ENCODE measurements around the gene TTR.

Gene TTR

DNA sequence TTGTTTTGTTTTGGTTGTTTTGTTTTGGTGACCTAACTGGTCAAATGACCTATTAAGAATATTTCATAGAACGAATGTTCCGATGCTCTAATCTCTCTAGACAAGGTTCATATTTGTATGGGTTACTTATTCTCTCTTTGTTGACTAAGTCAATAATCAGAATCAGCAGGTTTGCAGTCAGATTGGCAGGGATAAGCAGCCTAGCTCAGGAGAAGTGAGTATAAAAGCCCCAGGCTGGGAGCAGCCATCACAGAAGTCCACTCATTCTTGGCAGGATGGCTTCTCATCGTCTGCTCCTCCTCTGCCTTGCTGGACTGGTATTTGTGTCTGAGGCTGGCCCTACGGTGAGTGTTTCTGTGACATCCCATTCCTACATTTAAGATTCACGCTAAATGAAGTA lies at the start of gene TTR:
TTR (plus strand) TSS at position 250 of the 400 bp plus-strand sequence; CDS start at position 276, 26 bp downstream.
- Histone ChIP-seq H4K20me1 (ENCODE audit: insufficient read depth, low read length, poor library complexity, severe bottlenecking) (no peaks in the 10 kb centered on the region), H3K79me2 (ENCODE audit: insufficient read depth, low read length) (no peaks in the 10 kb centered on the region), H3K9me2 (replicated peaks; ENCODE audit: low read depth, low read length) (no peaks in the 10 kb centered on the region), H3K27me3 (ENCODE audit: insufficient read depth, low read length, poor library complexity, severe bottlenecking) (no peaks in the 10 kb centered on the region), H2AFZ (ENCODE audit: low read length) (no peak within 1 kb of the TSS), H3K4me1 (ENCODE audit: insufficient read depth, low read length, poor library complexity, severe bottlenecking) (no peaks in the 10 kb centered on the region), H3F3A (ENCODE audit: low read depth) (no peaks in the 10 kb centered on the region), H3K36me3 (ENCODE audit: insufficient read depth, low read length) (no peaks in the 10 kb centered on the region), H3K4me2 (ENCODE audit: low read depth, low read length, poor library complexity, severe bottlenecking) (no peak within 1 kb of the TSS), H3K4me3 (ENCODE audit: low read length, poor library complexity, severe bottlenecking) (no peak within 1 kb of the TSS), H3K9me3 (ENCODE audit: insufficient read depth, low read depth, low read length) (no peaks in the 10 kb centered on the region), H3K9ac (ENCODE audit: low read depth, low read length, poor library complexity, severe bottlenecking) (no peak within 1 kb of the TSS)
- TF ChIP-seq, protein P1, sequence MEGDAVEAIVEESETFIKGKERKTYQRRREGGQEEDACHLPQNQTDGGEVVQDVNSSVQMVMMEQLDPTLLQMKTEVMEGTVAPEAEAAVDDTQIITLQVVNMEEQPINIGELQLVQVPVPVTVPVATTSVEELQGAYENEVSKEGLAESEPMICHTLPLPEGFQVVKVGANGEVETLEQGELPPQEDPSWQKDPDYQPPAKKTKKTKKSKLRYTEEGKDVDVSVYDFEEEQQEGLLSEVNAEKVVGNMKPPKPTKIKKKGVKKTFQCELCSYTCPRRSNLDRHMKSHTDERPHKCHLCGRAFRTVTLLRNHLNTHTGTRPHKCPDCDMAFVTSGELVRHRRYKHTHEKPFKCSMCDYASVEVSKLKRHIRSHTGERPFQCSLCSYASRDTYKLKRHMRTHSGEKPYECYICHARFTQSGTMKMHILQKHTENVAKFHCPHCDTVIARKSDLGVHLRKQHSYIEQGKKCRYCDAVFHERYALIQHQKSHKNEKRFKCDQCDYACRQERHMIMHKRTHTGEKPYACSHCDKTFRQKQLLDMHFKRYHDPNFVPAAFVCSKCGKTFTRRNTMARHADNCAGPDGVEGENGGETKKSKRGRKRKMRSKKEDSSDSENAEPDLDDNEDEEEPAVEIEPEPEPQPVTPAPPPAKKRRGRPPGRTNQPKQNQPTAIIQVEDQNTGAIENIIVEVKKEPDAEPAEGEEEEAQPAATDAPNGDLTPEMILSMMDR (conservative IDR thresholded peaks at IDR 0.05; ENCODE audit: low read length): no peak
- TF ChIP-seq EZH2phosphoT487 (IDR thresholded peaks at IDR 0.05; ENCODE audit: borderline replicate concordance): no peak

DNA sequence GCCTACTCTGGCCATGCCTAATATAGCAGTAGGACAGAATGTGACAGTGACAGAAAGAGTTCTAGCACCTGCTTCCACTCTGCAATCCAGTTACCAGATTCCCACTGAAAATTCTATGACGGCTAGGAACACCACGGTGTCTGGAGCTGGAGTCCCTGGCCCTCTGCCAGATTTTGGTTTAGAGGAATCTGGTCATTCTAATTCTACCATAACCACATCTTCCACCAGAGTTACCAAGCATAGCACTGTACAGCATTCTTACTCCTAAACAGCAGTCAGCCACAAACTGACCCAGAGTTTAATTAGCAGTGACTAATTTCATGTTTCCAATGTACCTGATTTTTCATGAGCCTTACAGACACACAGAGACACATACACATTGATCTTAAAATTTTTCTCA lies 45.2 kb upstream of the TTR start:
- no peak overlapping the region for H3K4me2 ChIP-seq (ENCODE audit: low read depth, low read length, poor library complexity, severe bottlenecking)
- no peaks in the 10 kb centered on the region for H4K20me1 ChIP-seq (ENCODE audit: insufficient read depth, low read length, poor library complexity, severe bottlenecking)
- no peaks in the 10 kb centered on the region for H3K9me2 ChIP-seq (replicated peaks; ENCODE audit: low read depth, low read length)
- no peaks in the 10 kb centered on the region for H3K9me3 ChIP-seq (ENCODE audit: insufficient read depth, low read depth, low read length)
- TF ChIP-seq EZH2phosphoT487 (IDR thresholded peaks at IDR 0.05; ENCODE audit: borderline replicate concordance): no peak
- TF ChIP-seq, protein P1 (conservative IDR thresholded peaks at IDR 0.05; ENCODE audit: low read length): no peak
- H3K4me1 ChIP-seq (ENCODE audit: insufficient read depth, low read length, poor library complexity, severe bottlenecking): no peaks in the 10 kb centered on the region
- H3K27me3 ChIP-seq (ENCODE audit: insufficient read depth, low read length, poor library complexity, severe bottlenecking): no peaks in the 10 kb centered on the region
- no peak overlapping the region for H3K9ac ChIP-seq (ENCODE audit: low read depth, low read length, poor library complexity, severe bottlenecking)
- no peaks in the 10 kb centered on the region for H3K36me3 ChIP-seq (ENCODE audit: insufficient read depth, low read length)
- H3F3A ChIP-seq (ENCODE audit: low read depth): no peaks in the 10 kb centered on the region
- H3K4me3 ChIP-seq (ENCODE audit: low read length, poor library complexity, severe bottlenecking): no peak overlapping the region
- H3K79me2 ChIP-seq (ENCODE audit: insufficient read depth, low read length): no peaks in the 10 kb centered on the region
- no peak overlapping the region for H2AFZ ChIP-seq (ENCODE audit: low read length)

DNA sequence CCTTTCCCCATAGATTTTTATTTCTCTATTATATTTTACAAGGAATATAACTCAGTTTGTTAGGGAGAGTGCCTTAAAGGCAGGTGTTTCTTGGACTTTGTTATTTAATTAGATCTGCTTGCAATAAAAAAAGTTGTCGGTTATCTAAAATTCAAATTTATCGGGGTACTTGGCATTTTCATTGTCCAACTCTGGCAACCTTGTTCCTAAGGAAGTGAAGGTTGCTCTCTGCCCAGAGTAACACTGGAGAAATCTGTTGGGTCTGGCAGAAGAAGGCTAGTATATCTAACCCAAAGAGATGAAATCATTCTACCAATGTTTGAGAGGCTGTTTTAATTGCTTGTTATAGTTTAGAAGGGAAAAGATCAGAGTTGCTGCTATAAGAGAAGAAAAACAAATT lies 42.8 kb upstream of the TTR start:
- Histone ChIP-seq H3K4me3 (ENCODE audit: low read length, poor library complexity, severe bottlenecking) (no peak overlapping the region), H3K36me3 (ENCODE audit: insufficient read depth, low read length) (no peaks in the 10 kb centered on the region), H2AFZ (ENCODE audit: low read length) (no peak overlapping the region), H3K9me2 (replicated peaks; ENCODE audit: low read depth, low read length) (no peaks in the 10 kb centered on the region), H3K27me3 (ENCODE audit: insufficient read depth, low read length, poor library complexity, severe bottlenecking) (no peaks in the 10 kb centered on the region), H3F3A (ENCODE audit: low read depth) (no peaks in the 10 kb centered on the region), H3K4me1 (ENCODE audit: insufficient read depth, low read length, poor library complexity, severe bottlenecking) (no peaks in the 10 kb centered on the region), H3K9me3 (ENCODE audit: insufficient read depth, low read depth, low read length) (no peaks in the 10 kb centered on the region), H4K20me1 (ENCODE audit: insufficient read depth, low read length, poor library complexity, severe bottlenecking) (no peaks in the 10 kb centered on the region), H3K79me2 (ENCODE audit: insufficient read depth, low read length) (no peaks in the 10 kb centered on the region), H3K9ac (ENCODE audit: low read depth, low read length, poor library complexity, severe bottlenecking) (no peak overlapping the region), H3K4me2 (ENCODE audit: low read depth, low read length, poor library complexity, severe bottlenecking) (no peak overlapping the region)
- TF ChIP-seq EZH2phosphoT487 (IDR thresholded peaks at IDR 0.05; ENCODE audit: borderline replicate concordance): no peak
- TF ChIP-seq, protein P1 (conservative IDR thresholded peaks at IDR 0.05; ENCODE audit: low read length): no peak

Measured in Loucy (cell line).